Mesendoderm (in vitro differentiated cells): ENCODE measurements around the gene MAP4K5.

Experiments used
- DNase-seq: peaks from one replicate; pipeline ENCODE4 v3.0.0; 2013
- H2AK5ac ChIP-seq: 2 replicates; pipeline ENCODE4 v1.6.1; 2013; ENCODE audit warnings: low read length, inconsistent platforms
- H2BK120ac ChIP-seq: 2 replicates; pipeline ENCODE4 v1.6.1; 2013; ENCODE audit warnings: low read depth, mild to moderate bottlenecking, low read length, moderate library complexity, mixed read lengths
- H2BK15ac ChIP-seq: replicated peaks from 2 replicates; pipeline ENCODE4 v1.6.1; 2013; ENCODE audit warnings: low read depth, mild to moderate bottlenecking, moderate library complexity
- H2BK5ac ChIP-seq: 2 replicates; pipeline ENCODE4 v1.6.1; 2013; ENCODE audit warnings: low read length, inconsistent platforms
- H3K18ac ChIP-seq: 2 replicates; pipeline ENCODE4 v1.6.1; 2013; ENCODE audit warnings: mild to moderate bottlenecking, low read length, mixed read lengths
- H3K23ac ChIP-seq: one replicate; pipeline ENCODE4 v1.6.1; 2013; ENCODE audit warnings: low read length
- H3K27ac ChIP-seq: 2 replicates; pipeline ENCODE4 v1.5.1; 2013; ENCODE audit warnings: low read depth, mild to moderate bottlenecking, inconsistent platforms, low read length, moderate library complexity
- H3K27me3 ChIP-seq: 2 replicates; pipeline ENCODE4 v1.6.1; 2013; ENCODE audit warnings: low read length, control low read depth, mild to moderate bottlenecking, inconsistent platforms; ENCODE audit not compliant: insufficient read depth, poor library complexity
- H3K36me3 ChIP-seq: 2 replicates; pipeline ENCODE4 v1.6.1; 2013; ENCODE audit warnings: low read length, inconsistent platforms; ENCODE audit not compliant: control insufficient read depth, insufficient read depth
- H3K4ac ChIP-seq: one replicate; pipeline ENCODE4 v1.6.1; 2013; ENCODE audit warnings: low read depth, mild to moderate bottlenecking, low read length, moderate library complexity
- H3K4me1 ChIP-seq: 2 replicates; pipeline ENCODE4 v1.6.1; 2013; ENCODE audit warnings: low read depth, low read length, inconsistent platforms; ENCODE audit not compliant: control insufficient read depth
- H3K4me2 ChIP-seq: 2 replicates; pipeline ENCODE4 v1.6.1; 2013; ENCODE audit warnings: low read length
- H3K4me3 ChIP-seq: 2 replicates; pipeline ENCODE4 v1.5.1; 2013; ENCODE audit warnings: mild to moderate bottlenecking, low read length
- H3K56ac ChIP-seq: one replicate; pipeline ENCODE4 v1.6.1; 2013; ENCODE audit warnings: low read length
- H3K79me1 ChIP-seq: 2 replicates; pipeline ENCODE4 v1.6.1; 2013; ENCODE audit warnings: low read length, inconsistent platforms
- H3K79me2 ChIP-seq: 2 replicates; pipeline ENCODE4 v1.6.1; 2013; ENCODE audit warnings: mild to moderate bottlenecking, low read length; ENCODE audit not compliant: control insufficient read depth, insufficient read depth
- H3K9ac ChIP-seq: 2 replicates; pipeline ENCODE4 v1.6.1; 2013; ENCODE audit warnings: low read length, inconsistent platforms
- H4K5ac ChIP-seq: one replicate; pipeline ENCODE4 v1.6.1; 2013; ENCODE audit warnings: low read length
- H4K8ac ChIP-seq: one replicate; pipeline ENCODE4 v1.6.1; 2013; ENCODE audit warnings: low read depth, mild to moderate bottlenecking, control low read depth, low read length, moderate library complexity
- whole genome bisulfite sequencing: extraction: QIAGEN DNeasy Blood & Tissue Kit; methylation state at CpG from one replicate; pipeline ENCODE4 v1.1.7; 2013; ENCODE audit warnings: low lambda C conversion rate, missing lambda C conversion rate; ENCODE audit not compliant: insufficient coverage; ENCODE audit errors: extremely low coverage; 5-methylcytosine and 5-hydroxymethylcytosine counted together

MAP4K5 gene

DNA sequence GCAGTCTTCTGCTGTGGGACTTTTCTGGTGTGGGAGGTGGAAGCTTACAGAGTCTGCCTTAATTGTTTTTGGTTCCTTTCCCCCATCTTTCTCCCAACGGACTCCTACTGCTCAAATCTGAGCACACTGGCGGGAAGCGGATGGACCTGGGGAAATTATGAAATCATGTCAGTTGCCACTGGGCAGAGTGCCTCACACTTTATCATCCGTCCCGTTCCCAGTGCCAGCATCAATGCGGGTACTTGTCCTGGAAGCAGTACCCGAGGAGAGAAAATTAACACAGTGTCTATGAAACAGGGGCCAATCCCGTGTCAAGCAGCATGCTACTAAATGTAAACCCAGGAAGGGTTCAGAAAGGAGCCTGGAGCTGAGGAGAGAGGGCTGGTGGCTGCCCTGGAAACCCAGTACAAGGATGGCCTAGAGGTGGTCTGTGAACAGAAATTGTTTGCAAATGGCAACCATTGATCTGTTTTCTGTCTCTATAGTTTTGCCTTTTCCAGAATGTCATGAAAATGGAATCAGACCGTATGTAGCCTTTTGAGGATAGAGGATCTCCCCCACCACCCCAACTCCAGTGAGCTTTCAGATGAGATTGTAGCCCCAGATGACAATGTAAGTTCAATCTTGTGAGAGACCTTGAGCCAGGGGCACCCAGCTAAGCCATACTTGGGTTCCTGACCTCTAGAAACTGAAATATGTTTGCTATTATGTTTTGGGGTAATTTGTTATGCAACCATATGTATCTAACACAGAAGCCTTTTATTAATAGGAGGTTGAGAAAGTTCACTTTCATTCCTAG lies 134.8 kb downstream of the MAP4K5 start:
- H3K27ac ChIP-seq = no peak overlapping the region
- peak overlapping the region; percentile 76 for H3K4me2 ChIP-seq
- H3K79me2 ChIP-seq = no peaks in the 10 kb centered on the region
- no peak overlapping the region for H2BK120ac ChIP-seq
- no CpG with 5 or more reads among the region's 9 CpGs for WGBS
- no peak for DNase-seq
- H4K8ac ChIP-seq = no peak overlapping the region
- no peak overlapping the region for H2BK15ac ChIP-seq
- peak overlapping the region; percentile 90 for H3K56ac ChIP-seq
- no peak overlapping the region for H2AK5ac ChIP-seq
- H3K36me3 ChIP-seq = no peaks in the 10 kb centered on the region
- peaks cover 4% of the 10 kb centered on the region for H3K4me1 ChIP-seq
- no peak overlapping the region for H3K4ac ChIP-seq
- no peak overlapping the region for H3K23ac ChIP-seq
- H3K18ac ChIP-seq = no peak overlapping the region
- H3K4me3 ChIP-seq = peak overlapping the region; percentile 29
- no peak overlapping the region for H2BK5ac ChIP-seq
- H3K79me1 ChIP-seq = no peaks in the 10 kb centered on the region
- H3K27me3 ChIP-seq = no peaks in the 10 kb centered on the region
- no peak overlapping the region for H4K5ac ChIP-seq
- peak overlapping the region; percentile 72 for H3K9ac ChIP-seq

DNA sequence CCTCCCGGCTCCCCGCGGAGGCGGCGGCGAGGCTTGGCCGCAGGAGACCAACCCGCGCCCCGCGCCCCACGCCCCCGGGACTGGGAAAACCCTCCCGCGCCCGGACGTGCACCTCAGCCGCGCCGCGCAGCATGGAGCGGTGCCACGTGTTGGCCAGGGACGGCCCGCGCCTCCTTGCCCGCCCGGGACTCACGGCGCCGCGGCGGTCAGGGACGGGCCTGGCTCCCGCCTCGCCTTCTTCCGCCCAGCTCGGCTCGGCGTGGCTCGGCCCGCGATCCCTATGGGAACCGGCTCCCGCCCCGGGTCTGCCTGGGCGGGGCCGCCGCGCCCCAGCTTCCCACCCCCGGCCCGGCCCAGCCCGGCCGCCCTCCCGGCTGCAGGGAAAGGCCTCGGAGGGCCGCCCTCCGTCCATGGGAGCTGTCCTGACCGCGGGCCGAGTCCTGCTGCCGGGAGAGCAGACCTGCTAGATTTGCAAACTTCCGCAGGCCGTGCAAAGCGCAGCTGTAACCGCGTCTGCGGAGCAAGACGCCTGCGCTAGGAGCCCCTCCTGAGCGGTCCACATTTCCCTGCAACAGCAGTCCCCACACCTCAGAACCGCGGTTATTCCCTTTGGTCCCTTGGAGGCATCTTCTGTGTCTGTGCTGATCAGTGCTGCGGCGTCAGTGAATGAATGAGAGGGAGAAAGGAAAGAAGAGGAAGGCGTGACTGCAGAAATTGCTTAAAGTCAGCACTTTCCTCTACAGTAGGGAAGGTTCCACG lies 135.6 kb downstream of the MAP4K5 start, which contains the start of gene CDKL1:
TSS of gene CDKL1 (minus strand) at position 251 of the 759 bp plus-strand sequence. CDS start 1,013 bp downstream, outside the sequence.
- Histone ChIP-seq H3K4ac (no peak within 1 kb of the TSS), H3K4me1 (peaks cover 4% of the 10 kb centered on the region), H3K18ac (peak within 1 kb of the TSS; percentile 5), H3K23ac (no peak within 1 kb of the TSS), H3K4me3 (peak within 1 kb of the TSS; percentile 29), H2BK5ac (no peak within 1 kb of the TSS), H3K4me2 (peak within 1 kb of the TSS; percentile 76), H3K79me2 (no peaks in the 10 kb centered on the region), H3K27ac (peak within 1 kb of the TSS; percentile 2), H3K9ac (peak within 1 kb of the TSS; percentile 72), H3K56ac (peak within 1 kb of the TSS; percentile 90), H3K36me3 (no peaks in the 10 kb centered on the region), H3K27me3 (no peaks in the 10 kb centered on the region), H4K8ac (no peak within 1 kb of the TSS), H2BK15ac (no peak within 1 kb of the TSS), H2BK120ac (no peak within 1 kb of the TSS), H4K5ac (no peak within 1 kb of the TSS), H3K79me1 (no peaks in the 10 kb centered on the region), H2AK5ac (no peak within 1 kb of the TSS)
- no CpG with 5 or more reads among the region's 77 CpGs for WGBS
- peak; percentile 85 for DNase-seq

DNA sequence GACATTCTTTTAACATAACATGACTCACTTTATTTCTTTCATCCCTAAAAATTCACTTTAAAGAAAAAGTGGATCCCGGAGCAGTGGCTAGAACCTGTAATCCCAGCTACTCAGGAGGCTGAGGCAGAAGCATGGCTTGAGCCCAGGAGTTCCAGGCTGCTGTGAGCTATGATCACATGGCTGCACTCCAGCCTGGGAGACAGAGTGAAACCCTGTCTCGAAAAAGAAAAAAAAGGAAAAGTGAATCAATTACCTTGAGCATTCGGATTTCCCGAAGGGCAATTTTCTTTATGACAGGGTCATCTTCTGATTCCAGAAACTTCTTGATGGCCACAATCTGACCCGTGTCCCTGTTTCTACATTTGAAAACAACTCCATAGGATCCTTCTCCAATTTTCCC lies 136.9 kb downstream of the MAP4K5 start:
- no peak overlapping the region for H3K27ac ChIP-seq
- H3K79me1 ChIP-seq = no peaks in the 10 kb centered on the region
- no peak overlapping the region for H3K4ac ChIP-seq
- H3K4me2 ChIP-seq = no peak overlapping the region
- H2BK15ac ChIP-seq = no peak overlapping the region
- WGBS = no CpG with 5 or more reads among the region's 5 CpGs
- H2BK120ac ChIP-seq = no peak overlapping the region
- no peak overlapping the region for H3K23ac ChIP-seq
- no peak overlapping the region for H3K56ac ChIP-seq
- H2AK5ac ChIP-seq = no peak overlapping the region
- H4K8ac ChIP-seq = no peak overlapping the region
- no peaks in the 10 kb centered on the region for H3K36me3 ChIP-seq
- H3K9ac ChIP-seq = no peak overlapping the region
- no peak overlapping the region for H4K5ac ChIP-seq
- no peak overlapping the region for H2BK5ac ChIP-seq
- no peak overlapping the region for H3K18ac ChIP-seq
- no peak overlapping the region for H3K4me3 ChIP-seq
- H3K4me1 ChIP-seq = peaks cover 4% of the 10 kb centered on the region
- no peak for DNase-seq
- no peaks in the 10 kb centered on the region for H3K27me3 ChIP-seq
- H3K79me2 ChIP-seq = no peaks in the 10 kb centered on the region

DNA sequence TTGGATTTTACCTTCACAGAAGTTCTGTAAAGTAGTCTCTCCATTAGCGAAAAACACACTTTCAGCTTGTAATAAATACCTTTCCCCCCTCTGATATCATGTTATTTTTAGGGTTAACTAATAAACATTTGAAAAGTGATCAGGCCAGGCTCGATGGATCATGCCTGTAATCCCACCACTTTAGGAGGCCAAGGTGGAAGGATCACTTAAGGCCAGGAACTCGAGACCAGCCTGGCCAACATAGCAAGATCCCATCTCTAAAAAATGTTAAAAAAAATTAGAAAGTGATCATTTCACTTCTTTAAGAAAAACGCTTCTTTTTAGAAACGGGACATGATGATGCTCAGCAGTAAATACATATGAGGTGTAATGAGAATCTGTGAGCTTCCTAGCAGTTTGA lies 137.7 kb downstream of the MAP4K5 start:
- H3K4me2 ChIP-seq = no peak overlapping the region
- H3K18ac ChIP-seq = no peak overlapping the region
- H2BK15ac ChIP-seq = no peak overlapping the region
- DNase-seq = no peak
- no peak overlapping the region for H2AK5ac ChIP-seq
- H3K56ac ChIP-seq = no peak overlapping the region
- no peak overlapping the region for H4K8ac ChIP-seq
- H3K4me1 ChIP-seq = peaks cover 4% of the 10 kb centered on the region
- H4K5ac ChIP-seq = no peak overlapping the region
- no peak overlapping the region for H2BK120ac ChIP-seq
- WGBS = no CpG with 5 or more reads among the region's 5 CpGs
- H3K23ac ChIP-seq = no peak overlapping the region
- H3K79me2 ChIP-seq = no peaks in the 10 kb centered on the region
- no peak overlapping the region for H3K4ac ChIP-seq
- H3K36me3 ChIP-seq = no peaks in the 10 kb centered on the region
- H3K4me3 ChIP-seq = no peak overlapping the region
- no peaks in the 10 kb centered on the region for H3K27me3 ChIP-seq
- no peak overlapping the region for H2BK5ac ChIP-seq
- no peak overlapping the region for H3K27ac ChIP-seq
- H3K9ac ChIP-seq = no peak overlapping the region
- H3K79me1 ChIP-seq = no peaks in the 10 kb centered on the region

DNA sequence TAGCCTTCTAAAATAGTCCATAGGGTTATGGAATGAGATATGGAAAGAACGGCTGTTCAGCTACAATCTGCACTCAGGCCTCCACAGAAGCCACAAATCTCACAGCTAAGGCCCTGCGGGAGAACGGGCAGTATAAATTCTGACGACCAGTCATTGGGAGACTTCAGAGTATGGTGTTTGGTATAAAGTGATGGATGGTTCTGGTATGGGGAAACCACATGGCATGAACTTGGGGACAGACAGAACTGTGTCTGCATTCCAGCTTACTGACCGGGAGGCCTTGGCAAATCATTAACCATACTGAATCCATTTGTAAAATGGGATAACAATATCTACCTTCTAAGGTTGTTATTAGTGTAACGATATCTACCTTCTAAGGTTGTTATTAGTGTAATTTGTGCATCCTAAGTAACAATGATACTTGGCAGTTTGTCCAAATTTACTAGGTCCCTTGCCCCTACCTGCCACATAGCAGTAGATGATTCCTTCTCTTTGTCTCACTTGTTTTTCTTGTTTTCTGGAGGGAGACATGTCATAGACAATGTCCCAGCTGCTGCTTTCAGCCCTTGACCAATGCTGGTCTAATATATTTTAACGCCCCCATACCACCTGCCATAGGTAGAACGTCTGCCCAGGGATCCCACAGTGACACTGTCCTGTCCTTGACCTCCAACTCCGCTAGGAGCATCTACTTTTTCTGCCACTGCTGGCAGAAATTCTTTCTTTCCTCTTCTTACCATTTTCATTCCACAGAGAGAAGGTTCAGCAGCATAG lies 142.5 kb downstream of the MAP4K5 start:
- Histone ChIP-seq H3K4ac (no peak overlapping the region), H3K4me3 (no peak overlapping the region), H3K4me2 (no peak overlapping the region), H3K36me3 (no peaks in the 10 kb centered on the region), H2AK5ac (no peak overlapping the region), H3K4me1 (peaks cover 2% of the 10 kb centered on the region), H3K79me1 (no peaks in the 10 kb centered on the region), H3K9ac (no peak overlapping the region), H2BK5ac (no peak overlapping the region), H3K27me3 (no peaks in the 10 kb centered on the region), H3K18ac (no peak overlapping the region), H3K56ac (no peak overlapping the region), H4K5ac (no peak overlapping the region), H3K27ac (no peak overlapping the region), H3K79me2 (no peaks in the 10 kb centered on the region), H2BK15ac (no peak overlapping the region), H3K23ac (no peak overlapping the region), H4K8ac (no peak overlapping the region), H2BK120ac (no peak overlapping the region)
- no peak for DNase-seq
- WGBS = no CpG with 5 or more reads among the region's 9 CpGs
